ENCODE results near the gene ANKZF1.

The ANKZF1 gene

DNA sequence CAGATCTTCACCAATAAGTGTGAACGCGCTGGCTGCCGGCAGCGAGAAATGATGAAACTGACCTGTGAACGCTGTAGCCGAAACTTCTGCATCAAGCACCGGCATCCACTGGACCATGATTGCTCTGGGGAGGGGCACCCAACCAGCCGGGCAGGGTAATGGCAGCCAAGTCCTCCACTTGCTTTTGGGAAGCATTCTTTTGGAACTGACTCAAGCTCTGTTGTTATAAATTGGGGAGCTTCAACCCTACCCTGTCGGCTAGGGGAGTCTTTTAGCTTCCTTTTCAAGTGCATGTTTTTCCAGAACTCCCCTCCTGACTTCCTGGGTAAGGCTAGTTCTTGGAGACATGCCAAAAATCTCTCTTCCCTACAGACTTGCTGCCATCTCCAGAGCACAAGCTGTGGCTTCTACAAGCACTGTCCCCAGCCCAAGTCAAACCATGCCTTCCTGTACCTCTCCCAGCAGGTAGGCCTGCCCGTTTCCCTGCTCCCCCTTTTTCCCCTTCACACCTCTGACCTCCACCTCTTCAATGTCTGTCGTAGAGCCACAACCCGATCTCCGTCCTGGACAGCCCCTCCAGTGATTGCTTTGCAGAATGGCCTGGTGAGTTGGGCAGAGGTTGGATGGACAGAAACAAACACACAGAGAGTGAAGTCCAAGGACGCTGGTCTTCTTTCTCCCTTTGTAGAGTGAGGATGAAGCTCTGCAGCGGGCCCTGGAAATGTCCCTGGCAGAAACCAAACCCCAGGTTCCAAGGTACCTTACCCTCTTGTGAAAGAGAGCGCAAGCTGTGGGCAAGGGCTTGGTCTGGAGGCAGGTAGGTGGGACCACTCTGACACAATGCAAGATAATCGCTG lies 21.5 kb upstream of the ANKZF1 start:
- TF ChIP-seq GLIS3 (CRISPR knock-in tag; IDR thresholded peaks at IDR 0.05) (no peak), RARB (CRISPR knock-in tag; IDR thresholded peaks at IDR 0.05) (no peak), PPARA (CRISPR knock-in tag; IDR thresholded peaks at IDR 0.05; ENCODE audit: borderline replicate concordance) (no peak), CSDC2 (CRISPR knock-in tag; IDR thresholded peaks at IDR 0.05) (no peak), ISL1 (CRISPR knock-in tag; IDR thresholded peaks at IDR 0.05) (no peak), OSR1 (CRISPR knock-in tag; IDR thresholded peaks at IDR 0.05) (no peak), BACH2 (CRISPR knock-in tag; IDR thresholded peaks at IDR 0.05; ENCODE audit: borderline replicate concordance) (no peak)
- TF ChIP-seq, protein P1, sequence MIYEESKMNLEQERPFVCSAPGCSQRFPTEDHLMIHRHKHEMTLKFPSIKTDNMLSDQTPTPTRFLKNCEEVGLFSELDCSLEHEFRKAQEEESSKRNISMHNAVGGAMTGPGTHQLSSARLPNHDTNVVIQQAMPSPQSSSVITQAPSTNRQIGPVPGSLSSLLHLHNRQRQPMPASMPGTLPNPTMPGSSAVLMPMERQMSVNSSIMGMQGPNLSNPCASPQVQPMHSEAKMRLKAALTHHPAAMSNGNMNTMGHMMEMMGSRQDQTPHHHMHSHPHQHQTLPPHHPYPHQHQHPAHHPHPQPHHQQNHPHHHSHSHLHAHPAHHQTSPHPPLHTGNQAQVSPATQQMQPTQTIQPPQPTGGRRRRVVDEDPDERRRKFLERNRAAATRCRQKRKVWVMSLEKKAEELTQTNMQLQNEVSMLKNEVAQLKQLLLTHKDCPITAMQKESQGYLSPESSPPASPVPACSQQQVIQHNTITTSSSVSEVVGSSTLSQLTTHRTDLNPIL (CRISPR knock-in tag; IDR thresholded peaks at IDR 0.05; ENCODE audit: low read depth), result no peak
- TF ChIP-seq, protein P2, sequence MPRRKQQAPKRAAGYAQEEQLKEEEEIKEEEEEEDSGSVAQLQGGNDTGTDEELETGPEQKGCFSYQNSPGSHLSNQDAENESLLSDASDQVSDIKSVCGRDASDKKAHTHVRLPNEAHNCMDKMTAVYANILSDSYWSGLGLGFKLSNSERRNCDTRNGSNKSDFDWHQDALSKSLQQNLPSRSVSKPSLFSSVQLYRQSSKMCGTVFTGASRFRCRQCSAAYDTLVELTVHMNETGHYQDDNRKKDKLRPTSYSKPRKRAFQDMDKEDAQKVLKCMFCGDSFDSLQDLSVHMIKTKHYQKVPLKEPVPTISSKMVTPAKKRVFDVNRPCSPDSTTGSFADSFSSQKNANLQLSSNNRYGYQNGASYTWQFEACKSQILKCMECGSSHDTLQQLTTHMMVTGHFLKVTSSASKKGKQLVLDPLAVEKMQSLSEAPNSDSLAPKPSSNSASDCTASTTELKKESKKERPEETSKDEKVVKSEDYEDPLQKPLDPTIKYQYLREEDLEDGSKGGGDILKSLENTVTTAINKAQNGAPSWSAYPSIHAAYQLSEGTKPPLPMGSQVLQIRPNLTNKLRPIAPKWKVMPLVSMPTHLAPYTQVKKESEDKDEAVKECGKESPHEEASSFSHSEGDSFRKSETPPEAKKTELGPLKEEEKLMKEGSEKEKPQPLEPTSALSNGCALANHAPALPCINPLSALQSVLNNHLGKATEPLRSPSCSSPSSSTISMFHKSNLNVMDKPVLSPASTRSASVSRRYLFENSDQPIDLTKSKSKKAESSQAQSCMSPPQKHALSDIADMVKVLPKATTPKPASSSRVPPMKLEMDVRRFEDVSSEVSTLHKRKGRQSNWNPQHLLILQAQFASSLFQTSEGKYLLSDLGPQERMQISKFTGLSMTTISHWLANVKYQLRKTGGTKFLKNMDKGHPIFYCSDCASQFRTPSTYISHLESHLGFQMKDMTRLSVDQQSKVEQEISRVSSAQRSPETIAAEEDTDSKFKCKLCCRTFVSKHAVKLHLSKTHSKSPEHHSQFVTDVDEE (CRISPR knock-in tag; IDR thresholded peaks at IDR 0.05), result no peak
- no peak for ATAC-seq

DNA sequence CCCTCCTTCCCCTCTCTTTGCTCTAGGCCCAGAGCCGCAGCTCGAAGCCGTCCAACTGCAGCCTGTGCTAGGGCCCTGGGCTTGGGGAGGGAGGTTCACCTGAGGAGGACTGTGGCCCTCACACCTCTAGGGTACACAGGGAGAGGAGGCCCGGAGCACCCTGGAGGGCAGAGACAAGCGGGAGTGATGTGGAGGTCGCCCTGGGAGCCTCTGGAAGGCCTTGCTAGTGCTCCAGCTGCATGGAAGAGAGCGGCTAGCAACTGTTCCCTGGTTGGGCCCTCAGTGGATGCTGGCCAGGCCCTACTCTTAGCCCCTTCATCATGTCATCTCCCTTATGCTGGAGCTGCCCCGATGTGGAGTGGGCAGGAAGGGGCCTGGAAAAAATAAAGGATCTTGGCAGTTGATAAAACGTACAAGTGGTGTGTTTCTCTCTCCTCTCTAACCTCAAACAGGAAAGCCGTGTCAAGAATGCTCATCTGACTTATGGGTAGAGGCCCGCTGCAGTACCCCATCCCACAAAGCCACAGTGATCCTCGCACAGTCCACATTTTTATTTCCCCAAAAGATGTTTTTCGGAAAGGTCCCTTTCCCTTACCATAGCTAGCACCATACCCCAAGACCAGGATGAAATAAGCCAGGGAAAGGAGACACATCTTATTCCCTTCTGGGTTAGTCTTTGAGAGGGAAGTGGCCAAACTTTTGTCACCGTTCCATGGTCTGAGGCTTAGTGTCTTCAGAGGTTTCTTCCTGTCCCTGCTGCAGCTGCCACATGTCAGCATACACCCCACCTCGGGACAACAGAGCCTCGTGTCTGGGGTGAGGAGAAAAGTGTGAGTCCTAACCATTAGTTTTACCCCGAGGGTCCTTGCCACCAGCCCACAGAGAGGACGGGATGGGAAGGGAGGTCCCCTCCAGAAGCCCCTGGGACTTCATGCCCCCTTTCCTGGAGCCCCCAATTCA lies 20.1 kb upstream of the ANKZF1 start:
- ATAC-seq, result no peak
- TF ChIP-seq RARB (CRISPR knock-in tag; IDR thresholded peaks at IDR 0.05) (no peak), ZC3H10 (CRISPR knock-in tag; IDR thresholded peaks at IDR 0.05) (no peak), SNAI2 (CRISPR knock-in tag; IDR thresholded peaks at IDR 0.05) (no peak), CSDC2 (CRISPR knock-in tag; IDR thresholded peaks at IDR 0.05) (no peak), GLIS3 (CRISPR knock-in tag; IDR thresholded peaks at IDR 0.05) (no peak), TOX (CRISPR knock-in tag; IDR thresholded peaks at IDR 0.05; ENCODE audit: borderline replicate concordance) (no peak), ZNF70 (CRISPR knock-in tag; IDR thresholded peaks at IDR 0.05) (no peak), TCF4 (CRISPR knock-in tag; IDR thresholded peaks at IDR 0.05; ENCODE audit: borderline replicate concordance) (no peak), BACH2 (CRISPR knock-in tag; IDR thresholded peaks at IDR 0.05; ENCODE audit: borderline replicate concordance) (no peak), ZNF8 (CRISPR knock-in tag; IDR thresholded peaks at IDR 0.05) (no peak)
- TF ChIP-seq, protein P2 (CRISPR knock-in tag; IDR thresholded peaks at IDR 0.05), result no peak
- TF ChIP-seq, protein P3, sequence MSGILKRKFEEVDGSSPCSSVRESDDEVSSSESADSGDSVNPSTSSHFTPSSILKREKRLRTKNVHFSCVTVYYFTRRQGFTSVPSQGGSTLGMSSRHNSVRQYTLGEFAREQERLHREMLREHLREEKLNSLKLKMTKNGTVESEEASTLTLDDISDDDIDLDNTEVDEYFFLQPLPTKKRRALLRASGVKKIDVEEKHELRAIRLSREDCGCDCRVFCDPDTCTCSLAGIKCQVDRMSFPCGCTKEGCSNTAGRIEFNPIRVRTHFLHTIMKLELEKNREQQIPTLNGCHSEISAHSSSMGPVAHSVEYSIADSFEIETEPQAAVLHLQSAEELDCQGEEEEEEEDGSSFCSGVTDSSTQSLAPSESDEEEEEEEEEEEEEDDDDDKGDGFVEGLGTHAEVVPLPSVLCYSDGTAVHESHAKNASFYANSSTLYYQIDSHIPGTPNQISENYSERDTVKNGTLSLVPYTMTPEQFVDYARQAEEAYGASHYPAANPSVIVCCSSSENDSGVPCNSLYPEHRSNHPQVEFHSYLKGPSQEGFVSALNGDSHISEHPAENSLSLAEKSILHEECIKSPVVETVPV (CRISPR knock-in tag; IDR thresholded peaks at IDR 0.05), result no peak

DNA sequence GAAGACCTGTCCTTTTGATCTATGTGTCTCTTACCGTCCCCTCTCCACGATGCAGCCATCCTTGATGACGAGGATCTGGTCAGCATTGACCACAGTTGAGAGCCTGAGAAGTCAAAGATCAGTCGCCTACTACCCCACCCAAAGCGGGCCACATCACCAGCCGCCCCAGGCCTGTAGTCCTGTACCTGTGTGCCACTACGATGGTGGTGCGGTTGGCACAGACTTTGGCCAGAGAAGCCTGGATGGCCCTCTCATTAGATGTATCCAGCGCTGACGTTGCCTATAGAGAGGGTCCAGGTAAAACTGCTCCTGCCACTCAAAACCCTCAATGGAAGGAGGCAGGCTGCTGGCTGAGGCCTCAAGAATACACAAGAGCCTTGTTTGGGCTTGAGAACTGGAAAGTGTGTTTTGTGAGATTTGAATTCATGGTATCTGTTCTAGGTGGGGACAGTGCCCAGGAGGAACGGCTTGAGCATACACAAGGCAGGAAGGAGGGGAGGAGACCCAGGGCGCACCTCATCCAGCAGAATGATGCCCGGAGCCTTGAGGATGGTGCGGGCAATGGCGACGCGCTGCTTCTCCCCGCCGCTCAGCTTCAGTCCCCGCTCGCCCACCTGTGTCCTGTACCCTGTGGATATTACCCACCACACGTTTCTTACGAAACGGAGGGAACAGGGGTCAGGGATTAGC lies 19.3 kb upstream of the ANKZF1 start:
- no peak for ATAC-seq
- TF ChIP-seq TCF4 (CRISPR knock-in tag; IDR thresholded peaks at IDR 0.05; ENCODE audit: borderline replicate concordance) (no peak), ARNTL (CRISPR knock-in tag; IDR thresholded peaks at IDR 0.05; ENCODE audit: borderline replicate concordance, low read depth) (no peak), ZFP30 (CRISPR knock-in tag; IDR thresholded peaks at IDR 0.05) (no peak), ZFP3 (CRISPR knock-in tag; IDR thresholded peaks at IDR 0.05) (no peak), ZNF8 (CRISPR knock-in tag; IDR thresholded peaks at IDR 0.05) (no peak), SNAI2 (CRISPR knock-in tag; IDR thresholded peaks at IDR 0.05) (no peak), ESRRG (CRISPR knock-in tag; IDR thresholded peaks at IDR 0.05) (no peak), TOX (CRISPR knock-in tag; IDR thresholded peaks at IDR 0.05; ENCODE audit: borderline replicate concordance) (no peak), PPARA (CRISPR knock-in tag; IDR thresholded peaks at IDR 0.05; ENCODE audit: borderline replicate concordance) (no peak)
- TF ChIP-seq, protein P2 (CRISPR knock-in tag; IDR thresholded peaks at IDR 0.05), result no peak

All from SK-N-SH treated with all-trans-retinoic acid at 6 μM for 48 hours (cell line).